AG09309 (cell line): Measurements from ENCODE around the gene CMIP.

ENCODE experiments used
- DNase-seq: peaks from one replicate; pipeline ENCODE4 v3.0.0-alpha.2; 2010; ENCODE audit warnings: low read depth
- H3K4me3 ChIP-seq: 2 replicates; pipeline ENCODE4 v1.5.1; 2011; ENCODE audit warnings: mild to moderate bottlenecking, low read depth, low read length, moderate library complexity; ENCODE audit not compliant: control insufficient read depth
- CTCF ChIP-seq: IDR thresholded peaks from 2 replicates; pipeline ENCODE4 v1.5.1; 2011; ENCODE audit warnings: mild to moderate bottlenecking, low read depth, low read length, inconsistent platforms; ENCODE audit not compliant: insufficient read depth, control insufficient read depth; ENCODE audit errors: missing control alignments

Gene CMIP

GRCh38 chr16:81410643-81411293, 33.8 kb upstream of the CMIP start:
- no peak for DNase-seq
- H3K4me3 ChIP-seq = no peak overlapping the region
- no peak for TF ChIP-seq CTCF

GRCh38 chr16:81413245-81413990, 31.2 kb upstream of the CMIP start:
- TF ChIP-seq CTCF = no peak
- H3K4me3 ChIP-seq = no peak overlapping the region
- no peak for DNase-seq

GRCh38 chr16:81415751-81416150, 28.9 kb upstream of the CMIP start:
- no peak for TF ChIP-seq CTCF
- no peak for DNase-seq
- H3K4me3 ChIP-seq = no peak overlapping the region

- TF ChIP-seq CTCF = no peak
- no peak for DNase-seq
- no peak overlapping the region for H3K4me3 ChIP-seq
Measured at GRCh38 chr16:81416749-81417148, 27.9 kb upstream of the CMIP start.

GRCh38 chr16:81417210-81417609, 27.4 kb upstream of the CMIP start:
- no peak for TF ChIP-seq CTCF
- DNase-seq = no peak
- no peak overlapping the region for H3K4me3 ChIP-seq

GRCh38 chr16:81419806-81420205, 24.8 kb upstream of the CMIP start:
- no peak overlapping the region for H3K4me3 ChIP-seq
- no peak for DNase-seq
- TF ChIP-seq CTCF = no peak
